Fibroblast of villous mesenchyme (primary cell): ENCODE measurements around the gene ALPK1. TPM values are rescaled to one million over a fixed set of nuclear protein-coding genes. Genes with fewer than 3 reads are reported as not detected.

Experiments used
- DNase-seq: peaks from one replicate; pipeline ENCODE4 v3.0.0-alpha.2; 2010; ENCODE audit warnings: low read depth
- H3K4me3 ChIP-seq: 2 replicates; pipeline ENCODE4 v1.5.1; 2011; ENCODE audit warnings: low read depth, mild to moderate bottlenecking, low read length
- CTCF ChIP-seq: IDR thresholded peaks from 2 replicates; pipeline ENCODE4 v1.5.1; 2012; ENCODE audit warnings: low read depth, mild to moderate bottlenecking, low read length; ENCODE audit not compliant: insufficient read depth
- total RNA-seq: library from RNA; depleted of rRNA; stranded (reverse); fragments of >200 nt; gene quantifications from 2 replicates; pipeline ENCODE4 v1.2.3, GENCODE V29; 2012

ALPK1 gene
- total RNA-seq, 1 donor = 25.5 TPM

GRCh38 chr4:112270051-112270450 is 27.1 kb upstream of the ALPK1 start:
- TF ChIP-seq CTCF = no peak
- no peak for DNase-seq
- no peak overlapping the region for H3K4me3 ChIP-seq

- TF ChIP-seq CTCF = no peak
- DNase-seq = peak; percentile 68
- H3K4me3 ChIP-seq = no peak overlapping the region
These were observed 26.3 kb upstream of the ALPK1 start for GRCh38 chr4:112270640-112271421.

GRCh38 chr4:112272292-112272691 is 24.9 kb upstream of the ALPK1 start:
- H3K4me3 ChIP-seq = no peak overlapping the region
- DNase-seq = no peak
- TF ChIP-seq CTCF = no peak

- no peak for DNase-seq
- no peak overlapping the region for H3K4me3 ChIP-seq
- no peak for TF ChIP-seq CTCF
These were observed 22.2 kb upstream of the ALPK1 start for GRCh38 chr4:112274959-112275358.

GRCh38 chr4:112276113-112276512 is 21.1 kb upstream of the ALPK1 start:
- no peak for DNase-seq
- TF ChIP-seq CTCF = no peak
- H3K4me3 ChIP-seq = no peak overlapping the region

- H3K4me3 ChIP-seq = no peak overlapping the region
- no peak for TF ChIP-seq CTCF
These were observed 19.9 kb upstream of the ALPK1 start for GRCh38 chr4:112277220-112277619.

More at GRCh38 chr4:112277220-112277619, 19.9 kb upstream of the ALPK1 start:
- DNase-seq = no peak
